ENCODE data around the gene OTOG.

DNA sequence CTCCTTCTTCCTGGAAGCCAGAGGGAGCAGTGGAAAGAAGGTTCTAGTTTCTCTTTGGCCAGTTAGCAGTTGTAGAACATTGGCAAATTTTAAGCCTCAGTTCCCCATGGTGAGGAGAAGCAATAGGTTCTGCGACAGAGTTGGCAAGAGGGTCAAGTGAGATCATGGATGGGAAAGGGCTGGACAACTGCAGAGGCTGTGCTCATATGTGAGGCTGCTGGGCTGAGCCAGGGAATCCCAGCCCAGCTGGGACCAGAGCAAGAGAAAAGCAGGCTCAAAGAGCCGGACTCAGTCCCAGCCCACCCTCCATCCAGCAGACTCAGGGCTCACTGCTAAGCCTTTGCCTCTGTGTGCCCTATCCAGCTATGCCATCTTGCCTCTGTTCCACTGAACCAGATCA, 105.5 kb downstream of the OTOG start:
- TF ChIP-seq POLR2A (IDR thresholded peaks at IDR 0.05), result no peak
- TF ChIP-seq, protein P1, sequence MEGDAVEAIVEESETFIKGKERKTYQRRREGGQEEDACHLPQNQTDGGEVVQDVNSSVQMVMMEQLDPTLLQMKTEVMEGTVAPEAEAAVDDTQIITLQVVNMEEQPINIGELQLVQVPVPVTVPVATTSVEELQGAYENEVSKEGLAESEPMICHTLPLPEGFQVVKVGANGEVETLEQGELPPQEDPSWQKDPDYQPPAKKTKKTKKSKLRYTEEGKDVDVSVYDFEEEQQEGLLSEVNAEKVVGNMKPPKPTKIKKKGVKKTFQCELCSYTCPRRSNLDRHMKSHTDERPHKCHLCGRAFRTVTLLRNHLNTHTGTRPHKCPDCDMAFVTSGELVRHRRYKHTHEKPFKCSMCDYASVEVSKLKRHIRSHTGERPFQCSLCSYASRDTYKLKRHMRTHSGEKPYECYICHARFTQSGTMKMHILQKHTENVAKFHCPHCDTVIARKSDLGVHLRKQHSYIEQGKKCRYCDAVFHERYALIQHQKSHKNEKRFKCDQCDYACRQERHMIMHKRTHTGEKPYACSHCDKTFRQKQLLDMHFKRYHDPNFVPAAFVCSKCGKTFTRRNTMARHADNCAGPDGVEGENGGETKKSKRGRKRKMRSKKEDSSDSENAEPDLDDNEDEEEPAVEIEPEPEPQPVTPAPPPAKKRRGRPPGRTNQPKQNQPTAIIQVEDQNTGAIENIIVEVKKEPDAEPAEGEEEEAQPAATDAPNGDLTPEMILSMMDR (IDR thresholded peaks at IDR 0.05), result no peak
